Measurements from ENCODE around the gene DLK2. TPM values are rescaled to one million over a fixed set of nuclear protein-coding genes. Genes with fewer than 3 reads are reported as not detected.
"Not testable (repeated sequence)": the region's sequence is repeated elsewhere in the genome, so short reads cannot be mapped to it uniquely, and the experiment has no call there.

Gene DLK2
- total RNA-seq, 2 donors from 2014 or later, result 13.5 to 46.1 TPM

- 91% methylated on average over 7 of the region's 7 CpGs for WGBS
- no peaks in the 10 kb centered on the region for H3K36me3 ChIP-seq
- no peaks in the 10 kb centered on the region for H3K27me3 ChIP-seq (replicated peaks; ENCODE audit: insufficient read depth)
- no peak for DNase-seq (ENCODE audit: low spot score)
- intact Hi-C loops (cut with DNase I), result no loop called here
- H3K9me3 ChIP-seq, result no peaks in the 10 kb centered on the region
- no peak for TF ChIP-seq POLR2A (IDR thresholded peaks at IDR 0.05)
- TF ChIP-seq CTCF (IDR thresholded peaks at IDR 0.05), result no peak
- TF ChIP-seq POLR2AphosphoS5 (IDR thresholded peaks at IDR 0.05), result no peak
- H3K4me1 ChIP-seq (replicated peaks), result no peaks in the 10 kb centered on the region
- H3K4me3 ChIP-seq, result no peak overlapping the region
- no peak overlapping the region for H3K27ac ChIP-seq
These were observed 14.6 kb upstream of the DLK2 start for GRCh38 chr6:43469947-43470346.

- H3K27me3 ChIP-seq (replicated peaks; ENCODE audit: insufficient read depth), result no peaks in the 10 kb centered on the region
- no peak for TF ChIP-seq POLR2A (IDR thresholded peaks at IDR 0.05)
- peak; percentile 13 for TF ChIP-seq POLR2AphosphoS5 (IDR thresholded peaks at IDR 0.05)
- no peaks in the 10 kb centered on the region for H3K9me3 ChIP-seq
- intact Hi-C loops (cut with DNase I), result no loop called here
- no peak overlapping the region for H3K4me3 ChIP-seq
- DNase-seq (ENCODE audit: low spot score), result no peak
- no peak overlapping the region for H3K27ac ChIP-seq
- 47% methylated on average over 13 of the region's 13 CpGs for WGBS
- no peaks in the 10 kb centered on the region for H3K4me1 ChIP-seq (replicated peaks)
- H3K36me3 ChIP-seq, result no peaks in the 10 kb centered on the region
These were observed 13.7 kb upstream of the DLK2 start for GRCh38 chr6:43468748-43469681.

- no peak overlapping the region for H3K4me3 ChIP-seq
- H3K9me3 ChIP-seq, result no peaks in the 10 kb centered on the region
- H3K36me3 ChIP-seq, result no peaks in the 10 kb centered on the region
- TF ChIP-seq POLR2AphosphoS5 (IDR thresholded peaks at IDR 0.05) (no peak), POLR2A (IDR thresholded peaks at IDR 0.05) (no peak), CTCF (IDR thresholded peaks at IDR 0.05) (no peak)
- no peak overlapping the region for H3K27ac ChIP-seq
- no peaks in the 10 kb centered on the region for H3K4me1 ChIP-seq (replicated peaks)
- H3K27me3 ChIP-seq (replicated peaks; ENCODE audit: insufficient read depth), result no peaks in the 10 kb centered on the region
- DNase-seq (ENCODE audit: low spot score), result no peak
- 70% methylated on average over 4 of the region's 4 CpGs for WGBS
- intact Hi-C loops (cut with DNase I), result no loop called here
These were observed 12.9 kb upstream of the DLK2 start for GRCh38 chr6:43468240-43468639.

- Histone ChIP-seq H3K36me3 (no peaks in the 10 kb centered on the region), H3K4me1 (replicated peaks) (no peaks in the 10 kb centered on the region), H3K27ac (no peak overlapping the region), H3K27me3 (replicated peaks; ENCODE audit: insufficient read depth) (no peaks in the 10 kb centered on the region), H3K4me3 (no peak overlapping the region), H3K9me3 (no peaks in the 10 kb centered on the region)
- WGBS, result 86% methylated on average over 4 of the region's 4 CpGs
- no peak for DNase-seq (ENCODE audit: low spot score)
- no peak for TF ChIP-seq CTCF (IDR thresholded peaks at IDR 0.05)
- TF ChIP-seq POLR2AphosphoS5 (IDR thresholded peaks at IDR 0.05), result no peak
- no peak for TF ChIP-seq POLR2A (IDR thresholded peaks at IDR 0.05)
- intact Hi-C loops (cut with DNase I), result no loop called here
These were observed 12.4 kb upstream of the DLK2 start for GRCh38 chr6:43467752-43468151.

- intact Hi-C loops (cut with DNase I); H3K4me1 ChIP-seq (replicated peaks); H3K4me3 ChIP-seq; H3K27ac ChIP-seq; DNase-seq (ENCODE audit: low spot score); H3K36me3 ChIP-seq; H3K9me3 ChIP-seq; H3K27me3 ChIP-seq (replicated peaks; ENCODE audit: insufficient read depth): not testable (repeated sequence)
- 47% methylated on average over 5 of the region's 5 CpGs for WGBS
These were observed 11.9 kb upstream of the DLK2 start for GRCh38 chr6:43467265-43467664.

DNA sequence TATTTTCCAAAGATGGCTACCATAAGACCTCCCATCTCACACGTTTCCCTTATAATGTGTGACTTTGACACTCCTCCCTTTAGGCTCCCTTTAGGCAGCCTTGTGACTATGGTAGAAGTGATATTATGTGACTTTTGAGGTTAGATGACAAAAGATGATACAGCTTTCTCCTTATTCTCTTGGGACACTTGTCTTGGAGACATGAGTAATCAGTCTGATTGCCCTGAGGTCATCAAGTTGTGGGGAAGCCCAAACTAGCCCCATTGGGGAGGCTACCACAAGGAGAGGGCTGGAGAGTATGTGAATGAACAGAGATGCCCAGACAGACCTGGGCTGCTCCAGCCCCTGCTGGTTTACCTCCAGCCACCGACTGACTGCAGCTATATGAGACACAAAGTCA is 10.6 kb upstream of the DLK2 start:
- no peaks in the 10 kb centered on the region for H3K4me1 ChIP-seq (replicated peaks)
- intact Hi-C loops (cut with DNase I), result no loop called here
- H3K9me3 ChIP-seq, result no peaks in the 10 kb centered on the region
- no peaks in the 10 kb centered on the region for H3K27me3 ChIP-seq (replicated peaks; ENCODE audit: insufficient read depth)
- no peaks in the 10 kb centered on the region for H3K36me3 ChIP-seq
- DNase-seq (ENCODE audit: low spot score), result no peak
- 64% methylated on average over 2 of the region's 2 CpGs for WGBS
- no peak overlapping the region for H3K27ac ChIP-seq
- no peak overlapping the region for H3K4me3 ChIP-seq
- no peak for TF ChIP-seq CTCF (IDR thresholded peaks at IDR 0.05)
- no peak for TF ChIP-seq POLR2AphosphoS5 (IDR thresholded peaks at IDR 0.05)
- TF ChIP-seq POLR2A (IDR thresholded peaks at IDR 0.05), result no peak
